ENCODE data around the gene MYO1C.

- TF ChIP-seq CTCF (IDR thresholded peaks at IDR 0.05; ENCODE audit: insufficient read depth, low read length, poor library complexity, severe bottlenecking) (peak; percentile 61), EZH2phosphoT487 (conservative IDR thresholded peaks at IDR 0.05; ENCODE audit: low read length) (no peak)
These were observed 23.3 kb upstream of the MYO1C start for GRCh38 chr17:1515640-1516387.
